Measurements from ENCODE around the gene TPM3.

Gene TPM3

DNA sequence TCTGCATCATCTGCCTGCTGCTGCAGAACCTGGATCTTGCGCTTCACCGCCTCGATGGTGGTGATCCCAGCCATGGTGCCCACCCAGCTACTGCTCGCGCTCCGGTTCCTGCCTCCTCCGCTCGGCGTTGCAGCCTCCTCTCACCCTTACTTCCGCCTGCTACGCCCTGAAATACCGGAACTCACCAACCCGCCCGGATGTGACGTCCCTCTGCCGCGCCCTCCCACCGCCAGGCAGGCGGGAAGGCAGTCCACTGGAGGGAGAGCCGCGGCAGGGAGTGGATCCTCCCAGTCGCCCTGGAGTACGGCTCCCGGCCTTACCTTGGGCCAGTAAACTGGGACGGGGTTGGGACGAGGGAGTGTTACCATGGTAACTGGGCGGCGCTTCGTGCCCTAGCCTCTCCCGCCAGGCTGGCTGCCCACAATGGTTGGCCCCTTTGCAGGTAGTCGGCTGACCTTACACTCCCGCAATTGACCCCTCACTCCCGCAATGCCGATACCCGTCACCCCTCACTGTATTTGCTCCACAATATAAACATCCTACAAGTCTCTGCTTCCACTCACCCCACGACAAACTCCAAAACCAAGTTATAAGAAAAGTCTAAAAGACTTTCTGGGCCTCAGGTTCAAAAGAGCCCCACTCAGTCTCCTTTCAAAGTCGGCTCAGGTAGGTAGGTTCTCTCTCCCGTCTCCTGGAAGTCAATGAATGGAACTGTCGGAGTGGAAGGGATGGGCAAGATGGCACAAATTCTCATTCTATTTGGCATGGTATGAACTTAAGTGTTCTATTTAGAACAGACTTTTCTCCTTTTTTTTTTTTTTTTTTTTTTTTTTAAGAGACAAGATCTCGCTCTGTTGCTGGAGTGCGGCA, 8.6 kb downstream of the TPM3 start:
- H3K4me3 ChIP-seq (ENCODE audit: low read depth, low read length) = peak overlapping the region; percentile 100
- TF ChIP-seq, protein P1, sequence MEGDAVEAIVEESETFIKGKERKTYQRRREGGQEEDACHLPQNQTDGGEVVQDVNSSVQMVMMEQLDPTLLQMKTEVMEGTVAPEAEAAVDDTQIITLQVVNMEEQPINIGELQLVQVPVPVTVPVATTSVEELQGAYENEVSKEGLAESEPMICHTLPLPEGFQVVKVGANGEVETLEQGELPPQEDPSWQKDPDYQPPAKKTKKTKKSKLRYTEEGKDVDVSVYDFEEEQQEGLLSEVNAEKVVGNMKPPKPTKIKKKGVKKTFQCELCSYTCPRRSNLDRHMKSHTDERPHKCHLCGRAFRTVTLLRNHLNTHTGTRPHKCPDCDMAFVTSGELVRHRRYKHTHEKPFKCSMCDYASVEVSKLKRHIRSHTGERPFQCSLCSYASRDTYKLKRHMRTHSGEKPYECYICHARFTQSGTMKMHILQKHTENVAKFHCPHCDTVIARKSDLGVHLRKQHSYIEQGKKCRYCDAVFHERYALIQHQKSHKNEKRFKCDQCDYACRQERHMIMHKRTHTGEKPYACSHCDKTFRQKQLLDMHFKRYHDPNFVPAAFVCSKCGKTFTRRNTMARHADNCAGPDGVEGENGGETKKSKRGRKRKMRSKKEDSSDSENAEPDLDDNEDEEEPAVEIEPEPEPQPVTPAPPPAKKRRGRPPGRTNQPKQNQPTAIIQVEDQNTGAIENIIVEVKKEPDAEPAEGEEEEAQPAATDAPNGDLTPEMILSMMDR (IDR thresholded peaks at IDR 0.05; ENCODE audit: insufficient read depth, low read length, missing control alignments) = no peak
- CTCF ChIA-PET = interaction anchor here (0.9 kb wide), 1 partner anchor 16 kb away, joined by 4 read pairs; no protein-coding TSS in a partner anchor
- DNase-seq (ENCODE audit: low read depth, low spot score) = peak; percentile 50
- POLR2A ChIA-PET = no interaction called here

GRCh38 chr1:154182344-154183045, 9.4 kb downstream of the TPM3 start:
- ChIA-PET POLR2A (interaction anchor here (0.9 to 1.0 kb wide), 4 partner anchors 12 to 192 kb away, joined by 3 to 5 read pairs (median 4); partner anchors contain the start of gene RPS27), CTCF (interaction anchor here (2.5 kb wide), 1 partner anchor 152 kb away, joined by 8 read pairs; no protein-coding TSS in a partner anchor)
- peak overlapping the region; percentile 100 for H3K4me3 ChIP-seq (ENCODE audit: low read depth, low read length)
- TF ChIP-seq, protein P1 (IDR thresholded peaks at IDR 0.05; ENCODE audit: insufficient read depth, low read length, missing control alignments) = no peak
- no peak for DNase-seq (ENCODE audit: low read depth, low spot score)

DNA sequence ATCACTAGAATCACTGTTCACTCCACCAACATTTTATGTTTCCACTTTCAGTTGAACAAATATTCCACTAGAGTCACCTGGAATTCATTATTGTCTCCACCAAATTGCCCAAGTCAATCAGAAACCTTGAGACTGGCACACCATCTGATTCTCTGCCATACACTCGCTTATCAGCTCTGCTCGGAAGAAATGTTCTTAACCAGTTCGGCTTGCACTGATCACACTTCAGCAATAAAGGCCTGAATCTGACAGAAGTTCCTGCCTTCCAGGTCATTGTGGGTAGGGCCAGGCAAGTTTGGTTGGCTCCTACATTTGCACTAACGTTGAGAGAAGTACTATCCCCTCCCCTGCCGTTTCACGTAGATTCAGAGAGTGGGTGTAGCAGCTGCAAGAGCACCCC, 10.0 kb downstream of the TPM3 start:
- POLR2A ChIA-PET = interaction anchor here (0.9 to 1.1 kb wide), 5 partner anchors 11 to 192 kb away, joined by 3 to 5 read pairs (median 4); partner anchors contain the start of gene RPS27
- DNase-seq (ENCODE audit: low read depth, low spot score) = peak; percentile 31
- peak overlapping the region; percentile 100 for H3K4me3 ChIP-seq (ENCODE audit: low read depth, low read length)
- TF ChIP-seq, protein P1 (IDR thresholded peaks at IDR 0.05; ENCODE audit: insufficient read depth, low read length, missing control alignments) = no peak
- CTCF ChIA-PET = interaction anchor here (1.8 to 2.5 kb wide), 2 partner anchors 12 to 153 kb away, joined by 6 to 8 read pairs; no protein-coding TSS in a partner anchor

- POLR2A ChIA-PET = no interaction called here
Observed at GRCh38 chr1:154179946-154180687, 11.8 kb downstream of the TPM3 start.

DNA sequence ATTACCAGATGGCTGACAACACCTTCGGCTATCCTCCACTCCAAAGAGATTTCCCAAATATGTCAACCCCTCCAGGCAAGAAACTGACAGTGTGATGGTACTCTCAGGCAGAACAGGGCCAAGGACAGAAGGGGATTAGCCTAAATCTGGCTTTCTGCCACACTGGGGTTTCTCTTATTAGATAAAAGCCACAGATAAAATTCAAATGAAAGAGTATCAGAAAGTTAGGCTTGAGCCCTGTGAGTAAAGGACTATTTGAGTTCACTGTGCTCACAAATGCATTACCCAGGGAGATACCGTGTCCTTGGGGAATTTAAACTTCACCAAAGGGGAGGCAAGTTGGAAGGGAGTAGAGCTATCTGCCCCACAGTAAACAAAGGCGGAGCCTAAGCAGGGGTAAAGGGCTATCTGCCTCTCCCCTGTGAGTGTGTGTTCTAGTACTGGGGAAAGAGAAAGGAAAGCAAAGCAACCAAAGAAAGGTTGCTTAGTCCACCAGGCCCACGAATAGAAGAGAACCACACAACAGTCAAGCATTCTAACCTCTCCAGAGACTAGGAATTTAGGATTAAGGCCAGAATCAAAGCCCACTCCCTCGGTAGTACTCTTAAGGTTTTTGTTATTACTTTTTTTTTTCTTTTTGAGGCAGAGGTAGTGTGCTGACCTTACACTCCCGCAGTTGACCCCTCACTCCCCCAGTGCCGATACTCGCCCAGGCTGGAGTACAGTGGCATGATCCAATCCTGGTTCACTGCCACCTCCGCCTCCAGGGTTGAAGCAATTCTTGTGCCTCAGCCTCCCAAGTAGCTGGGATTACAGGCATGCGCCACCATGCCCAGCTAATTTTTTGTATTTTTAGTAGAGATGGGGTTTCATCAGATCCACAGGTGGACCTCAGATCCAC, 12.7 kb downstream of the TPM3 start:
- no peak overlapping the region; the same call in 1 of the 2 replicates for H3K4me3 ChIP-seq (ENCODE audit: low read depth, low read length)
- CTCF ChIA-PET = interaction anchor here (0.9 to 1.3 kb wide), 2 partner anchors 20 to 192 kb away, joined by 3 to 4 read pairs; partner anchors contain the start of gene RAB13
- TF ChIP-seq, protein P1 (IDR thresholded peaks at IDR 0.05; ENCODE audit: insufficient read depth, low read length, missing control alignments) = no peak
- POLR2A ChIA-PET = no interaction called here
- no peak for DNase-seq (ENCODE audit: low read depth, low spot score)

More at GRCh38 chr1:154179946-154180687, 11.8 kb downstream of the TPM3 start:
- CTCF ChIA-PET = interaction anchor here (1.3 to 2.5 kb wide), 3 partner anchors 14 to 155 kb away, joined by 3 to 8 read pairs (median 6); no protein-coding TSS in a partner anchor
- TF ChIP-seq, protein P1 (IDR thresholded peaks at IDR 0.05; ENCODE audit: insufficient read depth, low read length, missing control alignments) = no peak
- DNase-seq (ENCODE audit: low read depth, low spot score) = no peak
- no peak overlapping the region for H3K4me3 ChIP-seq (ENCODE audit: low read depth, low read length)

Data from AG04449 (cell line).